ENCODE data around the gene CD247.

CD247 gene

DNA sequence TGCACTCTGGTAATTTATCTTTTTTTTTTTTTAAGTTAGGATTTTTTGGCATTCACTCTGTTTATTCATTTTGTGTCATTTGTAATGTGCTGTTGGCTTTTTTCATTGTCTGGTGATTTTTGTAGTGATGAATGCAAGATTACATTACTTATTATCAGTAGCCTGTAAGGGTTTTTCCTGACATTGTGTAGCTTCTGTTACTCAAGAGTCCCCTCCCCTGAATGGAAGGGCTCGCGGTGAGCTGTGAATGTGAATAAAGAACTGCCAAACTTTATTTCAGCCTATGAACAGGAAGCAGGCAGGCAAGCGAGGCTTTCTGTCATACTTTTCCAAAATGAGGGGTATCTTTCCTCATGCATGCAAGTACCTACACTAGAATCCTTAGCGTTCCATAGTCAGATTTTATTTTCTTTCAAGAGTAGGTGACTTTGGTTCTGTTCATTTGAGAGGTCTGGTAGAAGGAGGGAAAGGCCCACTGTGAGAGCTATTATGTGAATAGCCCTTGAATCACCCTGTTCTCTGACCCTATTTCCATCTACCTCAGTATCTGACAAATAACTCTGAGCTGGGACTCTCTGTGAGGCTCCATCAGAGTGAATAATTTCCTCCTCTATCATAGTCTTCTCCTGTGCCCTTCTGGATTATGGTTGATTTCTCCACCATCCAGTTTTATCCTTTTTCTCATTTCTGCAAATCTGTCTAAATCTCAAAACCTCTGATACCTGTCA, 114.0 kb downstream of the CD247 start:
- no peak for DNase-seq

DNA sequence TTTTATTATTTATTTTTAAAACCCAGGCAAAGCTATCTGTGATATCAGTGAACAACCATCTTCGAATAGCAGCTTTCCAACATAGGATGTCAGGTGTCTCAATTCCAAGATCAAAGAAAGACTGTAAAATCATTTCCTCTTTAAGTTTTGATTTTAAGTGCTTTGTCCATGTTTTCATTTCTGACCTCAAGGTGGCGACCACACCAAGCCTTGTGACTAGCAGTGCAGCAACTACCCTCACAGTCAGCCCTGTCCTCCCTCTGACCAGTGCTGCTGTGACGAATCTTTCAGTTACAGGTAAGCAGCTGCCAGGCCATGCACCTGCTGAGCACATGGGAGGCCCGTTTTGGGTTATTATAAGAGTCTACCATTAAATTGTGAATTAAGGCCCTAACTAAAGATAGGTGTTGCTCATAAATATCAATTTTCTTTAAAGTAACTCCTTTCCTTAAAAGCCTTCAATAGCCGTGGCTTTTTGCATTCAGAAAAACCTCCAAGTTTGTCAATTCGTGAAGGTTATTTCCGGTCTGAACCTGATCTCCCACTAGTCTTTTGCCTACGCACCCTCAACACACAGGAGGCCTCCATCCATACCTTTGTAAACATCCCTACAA, 117.0 kb downstream of the CD247 start:
- peak; percentile 67 for DNase-seq

DNA sequence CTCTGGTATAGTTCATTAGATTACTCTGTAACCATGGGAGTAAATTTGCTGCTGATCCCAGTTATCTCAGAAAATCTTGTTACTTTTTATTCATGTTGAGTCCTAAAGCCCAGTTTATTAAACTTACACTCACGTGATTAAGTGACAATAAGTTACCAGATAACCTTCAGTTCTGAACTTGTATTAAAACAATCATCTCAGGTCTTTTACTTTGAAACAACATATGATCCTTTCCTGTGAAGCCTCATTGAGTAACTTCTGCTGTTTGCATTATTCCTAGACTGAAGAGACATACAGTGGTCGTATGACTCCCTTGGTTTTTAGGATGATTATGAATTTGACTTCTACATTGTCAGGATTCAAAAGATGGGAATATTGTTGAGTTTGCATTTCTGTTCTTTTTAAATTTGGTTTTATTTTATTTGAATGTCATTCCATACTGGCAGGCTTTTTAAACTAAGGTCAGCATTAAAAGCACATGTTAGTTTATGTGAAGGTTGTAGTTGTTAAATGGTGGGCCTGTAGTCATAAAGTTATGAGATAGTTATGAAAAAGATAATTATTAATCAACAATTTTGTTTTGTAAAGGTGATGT, 117.9 kb downstream of the CD247 start:
- no peak for DNase-seq

DNA sequence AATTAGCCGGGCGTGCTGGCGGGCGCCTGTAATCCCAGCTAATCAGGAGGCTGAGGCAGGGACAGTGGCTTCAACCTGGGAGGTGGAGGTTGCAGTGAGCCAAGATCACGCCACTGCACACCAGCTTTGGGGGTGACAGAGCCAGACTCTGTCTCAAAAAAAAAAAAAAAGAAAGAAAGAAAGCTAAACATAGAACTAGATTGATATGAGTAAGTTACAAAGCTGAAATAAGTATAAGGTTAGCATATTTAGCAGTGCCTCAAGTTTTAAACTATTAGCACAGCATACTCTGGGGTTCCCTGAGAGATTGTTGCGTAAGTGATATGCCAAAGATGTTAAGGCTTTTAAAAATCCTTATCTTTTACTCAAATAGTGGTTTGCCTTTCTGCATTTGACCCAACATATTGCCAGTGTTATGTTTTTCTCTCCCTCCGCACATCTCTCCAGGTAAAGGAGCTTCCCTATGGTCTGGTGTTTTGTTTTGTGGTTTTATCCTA, 126.1 kb downstream of the CD247 start:
- no peak for DNase-seq

DNA sequence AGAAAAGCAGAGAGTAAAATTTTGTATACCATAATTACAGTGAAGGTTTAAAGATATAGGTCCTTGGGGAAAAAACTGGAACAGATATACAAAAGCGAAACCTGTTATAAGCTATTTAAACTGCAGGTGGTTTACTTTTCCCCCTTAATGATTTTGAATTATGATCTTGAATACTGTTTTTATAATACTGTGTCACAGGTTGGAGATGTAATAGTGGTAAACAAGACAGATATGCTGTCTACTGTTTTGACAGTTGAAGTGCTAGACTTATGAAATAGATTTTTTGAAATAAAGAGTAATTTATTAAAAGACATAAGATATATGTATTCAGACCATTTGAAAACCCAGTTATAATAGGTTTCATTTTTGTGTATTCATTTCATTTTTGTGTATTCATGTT, 129.4 kb downstream of the CD247 start:
- DNase-seq: no peak

DNA sequence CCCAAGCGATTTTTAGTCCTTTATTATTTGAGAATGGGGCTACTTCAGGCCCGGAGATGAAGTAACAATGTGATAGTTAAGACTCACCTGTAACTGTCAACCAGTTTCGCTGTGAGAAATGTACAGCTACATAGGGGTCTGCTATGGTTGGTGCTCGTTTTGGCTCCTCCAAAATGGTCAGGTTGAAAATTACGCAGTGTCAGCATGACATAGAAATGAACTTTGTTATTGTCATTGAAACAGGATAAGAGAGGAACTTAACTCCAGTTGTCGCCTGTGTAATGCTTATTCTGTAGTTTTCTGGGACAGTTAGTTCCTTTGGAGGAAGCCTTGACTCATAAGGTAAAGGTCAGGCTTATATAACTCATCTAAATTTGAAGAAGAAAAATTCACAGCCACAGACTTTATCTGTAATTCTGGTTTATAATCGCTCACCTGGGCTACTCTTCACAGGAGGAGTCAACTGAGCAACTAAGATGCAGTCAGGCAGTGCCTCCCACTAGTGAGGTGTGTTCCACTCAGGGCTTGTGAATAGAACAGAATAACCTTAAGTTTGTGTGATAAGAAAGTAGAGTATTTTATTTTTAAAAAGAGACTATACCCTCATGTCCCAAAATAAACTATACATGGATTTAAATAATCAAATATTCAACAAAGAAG, 130.9 kb downstream of the CD247 start:
- no peak for DNase-seq

Measured in CD4-positive, alpha-beta T cell treated with Interleukin-17A for 4 hours (primary cell).